Natural killer cell (primary cell): Measurements from ENCODE around the gene OPHN1. TPM values are rescaled to one million over a fixed set of nuclear protein-coding genes. Genes with fewer than 3 reads are reported as not detected.
"Not testable (repeated sequence)": the region's sequence is repeated elsewhere in the genome, so short reads cannot be mapped to it uniquely, and the experiment has no call there.

Experiments used
- ATAC-seq, 3 donors: fragments of 150-1000 bp in 2 of 3; fragments of 200-7000 bp in 1 of 3; cut with Tn5 transposase; 1 replicate in 1 of 3; 2 replicates in 2 of 3; pipeline ENCODE4 v1.10.0; 2021; ENCODE audit warnings: mild to moderate bottlenecking in 2 of 3, moderate library complexity in 2 of 3
- DNase-seq, 2 donors: peaks; one replicate each; pipeline versions ENCODE4 v3.0.0 to v3.0.0-alpha.2; 2013 to 2021; ENCODE audit warnings: mixed read lengths in 1 of 2
- H3K27ac ChIP-seq: one replicate; pipeline ENCODE4 v1.5.1; 2013; ENCODE audit warnings: mild to moderate bottlenecking, low read length
- H3K27me3 ChIP-seq: one replicate; pipeline ENCODE4 v1.6.1; 2013; ENCODE audit warnings: low read length; ENCODE audit not compliant: control insufficient read depth, insufficient read depth
- H3K36me3 ChIP-seq: one replicate; pipeline ENCODE4 v1.6.1; 2013; ENCODE audit warnings: low read length; ENCODE audit not compliant: control insufficient read depth, insufficient read depth
- H3K4me1 ChIP-seq: one replicate; pipeline ENCODE4 v1.6.1; 2013; ENCODE audit warnings: low read length; ENCODE audit not compliant: control insufficient read depth, insufficient read depth
- H3K4me3 ChIP-seq: one replicate; pipeline ENCODE4 v1.5.1; 2013; ENCODE audit warnings: low read length
- H3K9me3 ChIP-seq: one replicate; pipeline ENCODE4 v1.6.1; 2013; ENCODE audit warnings: low read length; ENCODE audit not compliant: control insufficient read depth, insufficient read depth
- H3K27ac Mint-ChIP-seq, 2 donors: one replicate each; pipeline ENCODE4 v1.8.0; 2022; ENCODE audit warnings: mild to moderate bottlenecking in 2 of 2, mixed read lengths in 2 of 2, moderate library complexity in 1 of 2
- H3K27me3 Mint-ChIP-seq, 2 donors: one replicate each; pipeline ENCODE4 v1.8.0; 2022; ENCODE audit warnings: low read depth in 2 of 2, mixed read lengths in 2 of 2
- H3K36me3 Mint-ChIP-seq: one replicate; pipeline ENCODE4 v1.8.0; 2022; ENCODE audit warnings: mixed read lengths
- H3K4me1 Mint-ChIP-seq, 2 donors: one replicate each; pipeline ENCODE4 v1.8.0; 2022; ENCODE audit warnings: mixed read lengths in 2 of 2
- H3K4me3 Mint-ChIP-seq: one replicate; pipeline ENCODE4 v1.8.0; 2022; ENCODE audit warnings: mild to moderate bottlenecking, moderate library complexity, mixed read lengths
- H3K9me3 Mint-ChIP-seq, 2 donors: one replicate each; pipeline ENCODE4 v1.8.0; 2022; ENCODE audit warnings: mixed read lengths in 2 of 2
- CTCF ChIP-seq: fragments of 200-600 bp; IDR thresholded peaks from one replicate; pipeline ENCODE4 v1.8.0; 2022; ENCODE audit warnings: antibody characterized with exemption
- WGBS: methylation state at CpG from one replicate; pipeline ENCODE4 v1.1.7; 2013; ENCODE audit warnings: missing lambda C conversion rate; ENCODE audit not compliant: insufficient coverage; 5-methylcytosine and 5-hydroxymethylcytosine counted together
- intact Hi-C: fragments of 100-400 bp; cut with micrococcal nuclease; formaldehyde crosslinking; loops from one replicate; pipeline ENCODE4 v1.14.2; 2022
- total RNA-seq, 4 donors: library from RNA; stranded (reverse); fragments of 120-200 nt in 1 of 4; gene quantifications; one replicate each; pipeline versions ENCODE4 v1.2.3 to v1.2.4, GENCODE V29; 2013 to 2022

Gene OPHN1
- total RNA-seq, 3 donors from 2014 or later (not counting 1 experiment from before 2014, with no cell fraction given), result 1.4 to 5.6 (median 3.7) TPM

DNA sequence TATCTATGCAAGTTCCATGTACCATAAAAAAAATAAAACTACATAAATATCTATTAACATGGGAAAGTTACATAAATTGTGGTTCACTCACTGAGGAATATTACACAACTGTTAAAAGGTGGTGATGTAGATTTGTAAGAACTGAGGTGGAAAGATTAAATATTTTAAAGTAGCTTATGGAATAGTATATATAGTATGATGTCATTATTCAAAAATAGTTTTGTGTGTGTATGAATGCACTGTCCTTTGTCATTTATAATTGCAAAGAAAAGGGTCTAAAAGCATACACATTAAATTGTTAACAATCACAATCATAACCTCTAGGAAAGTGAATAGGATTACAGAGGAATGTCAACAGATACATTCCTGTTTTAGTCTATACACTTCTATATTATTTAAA lies 355.9 kb downstream of the OPHN1 start:
- H3K27me3 ChIP-seq, result no peaks in the 10 kb centered on the region
- Mint-ChIP-seq H3K4me1 (no peaks in the 10 kb centered on the region), H3K9me3 (no peaks in the 10 kb centered on the region), H3K4me3 (no peak overlapping the region), H3K27me3 (no peaks in the 10 kb centered on the region), H3K36me3 (no peaks in the 10 kb centered on the region), H3K27ac (no peak overlapping the region)
- intact Hi-C loops, result no loop called here
- H3K4me1 ChIP-seq, result no peaks in the 10 kb centered on the region
- ATAC-seq (no peak), DNase-seq (no peak)
- H3K4me3 ChIP-seq, result no peak overlapping the region
- no peaks in the 10 kb centered on the region for H3K36me3 ChIP-seq
- TF ChIP-seq CTCF, result no peak
- H3K27ac ChIP-seq, result no peak overlapping the region
- H3K9me3 ChIP-seq, result no peaks in the 10 kb centered on the region

DNA sequence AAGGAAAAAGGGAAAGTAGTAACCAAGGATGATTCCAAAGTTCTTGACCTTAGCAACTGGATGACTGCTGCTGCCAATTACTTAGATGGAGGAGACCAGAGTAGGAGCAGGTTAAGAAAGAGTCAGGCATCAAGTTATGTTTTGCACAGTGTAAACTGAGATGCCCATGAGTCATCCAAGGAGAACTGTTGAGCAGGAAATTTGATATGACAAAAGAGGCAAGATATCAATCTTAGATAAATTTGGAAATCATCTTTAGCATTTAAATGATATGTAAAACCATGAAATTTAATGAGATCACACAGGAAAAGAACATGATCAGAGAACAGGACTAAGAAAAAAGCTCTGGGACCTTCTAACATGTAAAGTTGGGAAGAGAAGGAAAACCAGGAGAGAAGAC lies 361.3 kb downstream of the OPHN1 start:
- no peak overlapping the region for H3K4me3 ChIP-seq
- no peaks in the 10 kb centered on the region for H3K9me3 Mint-ChIP-seq
- TF ChIP-seq CTCF, result no peak

DNA sequence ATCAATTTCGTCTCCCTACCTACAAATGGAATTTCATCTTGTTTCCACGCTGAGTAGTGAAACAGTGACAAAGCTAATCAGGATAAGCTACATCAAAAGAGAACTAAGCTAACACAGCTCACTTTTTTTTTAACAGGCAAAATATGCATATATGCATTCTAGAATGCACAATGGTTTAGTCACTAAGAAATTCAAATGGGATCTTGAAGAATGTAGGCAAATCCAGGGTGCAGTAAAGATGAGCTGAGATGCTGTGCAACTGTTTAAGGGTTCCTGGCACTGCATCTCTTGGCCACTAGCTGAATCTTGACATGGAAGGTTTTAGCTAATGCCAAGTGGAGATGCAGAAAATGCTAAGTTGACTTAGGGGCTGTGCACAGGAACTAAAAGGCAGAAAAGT lies 363.2 kb downstream of the OPHN1 start:
- H3K27me3 Mint-ChIP-seq, H3K4me3 ChIP-seq, H3K4me1 ChIP-seq, intact Hi-C loops, H3K4me1 Mint-ChIP-seq, H3K36me3 Mint-ChIP-seq, ATAC-seq, H3K9me3 ChIP-seq, H3K9me3 Mint-ChIP-seq, DNase-seq, H3K36me3 ChIP-seq, H3K27ac ChIP-seq, H3K27ac Mint-ChIP-seq, H3K4me3 Mint-ChIP-seq, H3K27me3 ChIP-seq: not testable (repeated sequence)
- WGBS, result no CpG with 5 or more reads among the region's 2 CpGs

More for the DNA sequence above, 361.3 kb downstream of the OPHN1 start:
- Histone ChIP-seq H3K27ac (no peak overlapping the region), H3K9me3 (no peaks in the 10 kb centered on the region), H3K4me1 (no peaks in the 10 kb centered on the region), H3K36me3 (no peaks in the 10 kb centered on the region), H3K27me3 (no peaks in the 10 kb centered on the region)
- H3K4me3 Mint-ChIP-seq, result no peak overlapping the region
- no peaks in the 10 kb centered on the region for H3K36me3 Mint-ChIP-seq
- no peaks in the 10 kb centered on the region for H3K27me3 Mint-ChIP-seq
- ATAC-seq (no peak), DNase-seq (no peak)
- intact Hi-C loops, result no loop called here
- no peaks in the 10 kb centered on the region for H3K4me1 Mint-ChIP-seq
- no peak overlapping the region for H3K27ac Mint-ChIP-seq

- TF ChIP-seq CTCF, result no peak
- intact Hi-C loops, result no loop called here
- no peak for ATAC-seq
Measured at GRCh38 chrX:68061206-68061535, 372.1 kb downstream of the OPHN1 start.

More at GRCh38 chrX:68061206-68061535, 372.1 kb downstream of the OPHN1 start:
- Histone ChIP-seq H3K36me3 (no peaks in the 10 kb centered on the region), H3K9me3 (no peaks in the 10 kb centered on the region), H3K27ac (no peak overlapping the region), H3K4me3 (no peak overlapping the region), H3K27me3 (no peaks in the 10 kb centered on the region), H3K4me1 (no peaks in the 10 kb centered on the region)
- H3K9me3 Mint-ChIP-seq, result no peaks in the 10 kb centered on the region
- H3K4me1 Mint-ChIP-seq, result no peaks in the 10 kb centered on the region
- no peak overlapping the region for H3K4me3 Mint-ChIP-seq
- H3K36me3 Mint-ChIP-seq, result no peaks in the 10 kb centered on the region
- H3K27ac Mint-ChIP-seq, result no peak overlapping the region
- H3K27me3 Mint-ChIP-seq, result no peaks in the 10 kb centered on the region
- 75% methylated on average over 2 of the region's 4 CpGs for WGBS
- DNase-seq, result no peak
